ENCODE data around the gene OR1S2.

DNA sequence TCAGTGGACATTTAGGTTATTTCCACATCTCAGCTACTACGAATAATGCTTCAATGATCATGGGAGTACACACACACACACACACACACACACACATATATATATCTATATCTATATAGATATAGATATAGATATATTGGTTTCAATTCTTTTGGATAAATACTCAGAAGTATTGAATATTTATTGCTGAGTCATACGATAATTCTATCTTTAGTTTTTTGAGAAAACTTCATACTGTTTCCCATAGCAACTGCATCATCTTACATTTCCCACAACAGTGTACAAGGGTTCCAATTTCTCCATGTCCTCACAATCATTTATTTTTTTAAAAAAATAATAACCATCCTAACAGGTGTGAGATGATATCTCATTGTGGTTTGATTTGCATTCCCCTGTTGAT, 8.0 kb downstream of the OR1S2 start:
- TF ChIP-seq POLR2AphosphoS5 (IDR thresholded peaks at IDR 0.05; ENCODE audit: low read depth, low read length): no peak
- no peak for TF ChIP-seq CTCF (IDR thresholded peaks at IDR 0.05)
- TF ChIP-seq TCF7L2 (IDR thresholded peaks at IDR 0.05; ENCODE audit: low read depth, low read length): no peak

Measured in Panc1 (cell line).